HepG2 (cell line): ENCODE data around the gene COPS8. TPM values are rescaled to one million over a fixed set of nuclear protein-coding genes. Genes with fewer than 3 reads are reported as not detected.
A peak's percentile ranks its signal among the peaks of the same experiment; 100 is the strongest.

Experiments used
- ATAC-seq: fragments of 200-7000 bp; cut with Tn5 transposase; 3 replicates; pipeline ENCODE4 v1.9.1; 2020; ENCODE audit warnings: mild to moderate bottlenecking, moderate library complexity
- BruUV-seq: library from RNA; stranded (reverse); fragments of 400-500 nt; replicated peaks from 2 replicates; lab custom pipeline; 2021; lab: Mats Ljungman, UMichigan
- CTCF ChIA-PET: fragments of 300-600 bp; formaldehyde crosslinking; extraction: SDS; loops from one replicate; lab custom pipeline; 2021; ENCODE audit warnings: low total read pairs, inconsistent platforms, low intra/inter-chr PET ratio; lab: Yijun Ruan, JAX
- POLR2A ChIA-PET: fragments of 350-600 bp; sonication (Branson Sonifier 250); formaldehyde crosslinking; loops from one replicate; lab custom pipeline; 2020; ENCODE audit warnings: antibody characterized with exemption, inconsistent platforms; lab: Yijun Ruan, JAX
- DNase-seq: peaks from one replicate; pipeline ENCODE4 v3.0.0-alpha.2; 2015; ENCODE audit warnings: low spot score
- FAIRE-seq: peaks from 3 replicates; lab custom pipeline; 2011; peaks lifted over from hg19 to GRCh38; lab: Jason Lieb, UNC
- H2AFZ ChIP-seq: one replicate; pipeline ENCODE4 v1.6.1; 2011; ENCODE audit warnings: low read length, inconsistent platforms
- H3K27ac ChIP-seq: fragments of 300-600 bp; 3 replicates; pipeline ENCODE4 v1.8.0; 2011; ENCODE audit warnings: mixed run types, mild to moderate bottlenecking, mixed read lengths, low read length, inconsistent platforms; ENCODE audit not compliant: insufficient read depth; ENCODE audit errors: extremely low read length
- H3K27me3 ChIP-seq, 2 experiments: fragments of 200-600 bp in 1 of 2; 2 replicates in 1 of 2; 3 replicates in 1 of 2; pipeline versions ENCODE4 v1.6.0 to v1.8.0; 2011; ENCODE audit warnings: low read length in 2 of 2, mild to moderate bottlenecking in 2 of 2, moderate library complexity in 2 of 2, inconsistent platforms in 1 of 2; ENCODE audit not compliant: insufficient read depth in 2 of 2, control insufficient read depth in 1 of 2
- H3K36me3 ChIP-seq, 2 experiments: fragments of 200-600 bp in 1 of 2; replicated peaks in 1 of 2; 2 replicates in 1 of 2; 3 replicates in 1 of 2; pipeline versions ENCODE4 v1.5.1 to v1.8.0; 2011; ENCODE audit warnings: low read length in 2 of 2, inconsistent platforms in 1 of 2; ENCODE audit not compliant: insufficient read depth in 2 of 2, control insufficient read depth in 1 of 2
- H3K4me1 ChIP-seq: 2 replicates; pipeline ENCODE4 v1.5.1; 2012; ENCODE audit warnings: low read length, inconsistent platforms; ENCODE audit not compliant: insufficient read depth
- H3K4me2 ChIP-seq: 2 replicates; pipeline ENCODE4 v1.6.0; 2011; ENCODE audit warnings: low read depth, low read length, inconsistent platforms
- H3K4me3 ChIP-seq, 3 experiments: fragments of 200-600 bp in 1 of 3; sonication (generic), shearing (Covaris generic) in 1 of 3; replicated peaks in 1 of 3; 2 replicates each; pipeline ENCODE4 v1.5.1; 2011 to 2016; ENCODE audit warnings: low read length in 3 of 3, inconsistent platforms in 2 of 3, low read depth in 2 of 3, mild to moderate bottlenecking in 2 of 3, control low read depth in 1 of 3, mixed read lengths in 1 of 3; ENCODE audit not compliant: insufficient read depth in 1 of 3
- H3K79me2 ChIP-seq: one replicate; pipeline ENCODE4 v1.6.1; 2011; ENCODE audit warnings: low read length, inconsistent platforms; ENCODE audit not compliant: insufficient read depth
- H3K9ac ChIP-seq: 2 replicates; pipeline ENCODE4 v1.6.0; 2011; ENCODE audit warnings: mild to moderate bottlenecking, low read depth, low read length, inconsistent platforms; ENCODE audit not compliant: insufficient read depth
- H3K9me3 ChIP-seq: 2 replicates; pipeline ENCODE4 v1.5.1; 2012; ENCODE audit warnings: mild to moderate bottlenecking, low read length
- H4K20me1 ChIP-seq: 2 replicates; pipeline ENCODE4 v1.6.0; 2011; ENCODE audit warnings: inconsistent platforms, mild to moderate bottlenecking, low read length, moderate library complexity; ENCODE audit not compliant: insufficient read depth
- DMTF1 ChIP-seq: sonication (generic); formaldehyde crosslinking; IDR thresholded peaks from 2 replicates; pipeline ENCODE4 v1.4.0; 2020; ENCODE audit warnings: mild to moderate bottlenecking, missing genetic modification reagents
- EHMT2 ChIP-seq: fragments of 200-600 bp; sonication (generic); IDR thresholded peaks from 2 replicates; pipeline ENCODE4 v1.7.0; 2017; ENCODE audit warnings: antibody characterized with exemption, low read depth, low read length, borderline replicate concordance
- REXO4 ChIP-seq: sonication (generic); formaldehyde crosslinking; IDR thresholded peaks from 2 replicates; pipeline ENCODE4 v1.8.0; 2022; ENCODE audit warnings: missing genetic modification reagents, mild to moderate bottlenecking, borderline replicate concordance
- RORA ChIP-seq: sonication (generic); formaldehyde crosslinking; IDR thresholded peaks from 2 replicates; pipeline ENCODE4 v1.5.0; 2020; ENCODE audit warnings: mild to moderate bottlenecking, missing genetic modification reagents, moderate library complexity
- SIN3A ChIP-seq: IDR thresholded peaks from 2 replicates; pipeline ENCODE4 v1.6.1; 2011; ENCODE audit warnings: low read depth, mild to moderate bottlenecking, control low read depth, low read length, borderline replicate concordance
- TEF ChIP-seq: sonication (generic); formaldehyde crosslinking; IDR thresholded peaks from 2 replicates; pipeline ENCODE4 v1.5.0; 2020; ENCODE audit warnings: missing genetic modification reagents
- TIGD3 ChIP-seq: sonication (generic); formaldehyde crosslinking; IDR thresholded peaks from 2 replicates; pipeline ENCODE4 v1.5.1; 2020; ENCODE audit warnings: mild to moderate bottlenecking, missing genetic modification reagents, borderline replicate concordance
- TOPORS ChIP-seq: sonication (generic); formaldehyde crosslinking; IDR thresholded peaks from 2 replicates; pipeline ENCODE4 v1.8.0; 2023; ENCODE audit warnings: mild to moderate bottlenecking, missing genetic modification reagents
- ZNF333 ChIP-seq: sonication (generic); formaldehyde crosslinking; IDR thresholded peaks from 2 replicates; pipeline ENCODE4 v1.4.0; 2020; ENCODE audit warnings: mild to moderate bottlenecking, missing genetic modification reagents, borderline replicate concordance
- ZNF407 ChIP-seq: sonication (generic); formaldehyde crosslinking; IDR thresholded peaks from one replicate; pipeline ENCODE4 v1.5.1; 2020; ENCODE audit warnings: mild to moderate bottlenecking, missing genetic modification reagents; ENCODE audit errors: not compliant biosample characterization
- WGBS: methylation state at CpG from one replicate; pipeline ENCODE4 v1.1.6; 2017; ENCODE audit warnings: low lambda C conversion rate; 5-methylcytosine and 5-hydroxymethylcytosine counted together
- in situ Hi-C: cut with HindIII; loops from 2 replicates; pipeline ENCODE4 v1.10.0; 2017; ENCODE audit warnings: low pct_unique_long_range_greater_than_20kb; ENCODE audit not compliant: extremely low pct_ligation_motif_present
- intact Hi-C: fragments of 100-400 bp; cut with micrococcal nuclease; formaldehyde crosslinking; loops from one replicate; pipeline ENCODE4 v1.10.0; 2022; ENCODE audit not compliant: unreplicated experiment
- polyA plus RNA-seq, 8 experiments: library from polyadenylated mRNA; depleted of rRNA in 3 of 8; stranded (reverse) in 7 of 8; unstranded in 1 of 8; fragments of >200 nt; fragmentation: Illumina TruSeq in 4 of 8; extraction: Trizol in 4 of 8; gene quantifications; 2 replicates each; pipeline versions ENCODE4 v1.2.1 to v1.2.3, GENCODE V29; 2011 to 2016; ENCODE audit warnings: low read depth in 4 of 8, missing spikeins in 1 of 8, mixed read lengths in 1 of 8; ENCODE audit not compliant: insufficient read depth in 1 of 8
- total RNA-seq, 5 experiments: library from RNA; depleted of rRNA; stranded (reverse); fragments of >200 nt; fragmentation: Illumina TruSeq; extraction: Trizol; gene quantifications; 2 replicates each; pipeline ENCODE4 v1.2.3, GENCODE V29; 2016; ENCODE audit warnings: low read depth in 1 of 5

The COPS8 gene
- total and polyA plus RNA-seq, 2 of the 13 experiments (the other 11 are each of a cell fraction or from before 2014, with no cell fraction given): 86.3 to 96.6 TPM

- H3K9me3 ChIP-seq: peaks cover 21% of the 10 kb centered on the region; the same call in 1 of the 2 replicates
- H3K27ac ChIP-seq: no peak overlapping the region
- H3K27me3 ChIP-seq: no peaks in the 10 kb centered on the region
- H3K79me2 ChIP-seq: no peaks in the 10 kb centered on the region
- CTCF ChIA-PET: no interaction called here
- no TSS peak for BruUV-seq
- TF ChIP-seq EHMT2 (no peak), SIN3A (no peak), REXO4 (no peak), DMTF1 (no peak), TIGD3 (CRISPR knock-in tag) (no peak), ZNF333 (no peak), TEF (no peak), ZNF407 (CRISPR knock-in tag) (no peak), TOPORS (CRISPR knock-in tag) (no peak), RORA (CRISPR knock-in tag) (no peak)
- TF ChIP-seq, all 625 proteins: peak for 0
- DNase-seq (peak; percentile 22), ATAC-seq (no peak), FAIRE-seq (no peak)
- POLR2A ChIA-PET: no interaction called here
- no peaks in the 10 kb centered on the region for H3K36me3 ChIP-seq
- no peaks in the 10 kb centered on the region for H4K20me1 ChIP-seq
- no peak overlapping the region for H3K4me2 ChIP-seq
- H3K4me1 ChIP-seq: peaks cover 21% of the 10 kb centered on the region
- H2AFZ ChIP-seq: no peak overlapping the region
- H3K9ac ChIP-seq: no peak overlapping the region
- intact Hi-C loops: no loop called here
- 50% methylated on average over 11 of the region's 11 CpGs for WGBS
- no peak overlapping the region for H3K4me3 ChIP-seq
- in situ Hi-C loops: no loop called here
Measured at GRCh38 chr2:237128026-237128703, 42.5 kb downstream of the COPS8 start.
